Calu3 (cell line): ENCODE measurements around the gene UNK. TPM values are rescaled to one million over a fixed set of nuclear protein-coding genes. Genes with fewer than 3 reads are reported as not detected.

ENCODE experiments used
- BruUV-seq: library from RNA; stranded (reverse); fragments of 400-500 nt; replicated peaks from 2 replicates; lab custom pipeline; 2021; lab: Mats Ljungman, UMichigan
- CTCF ChIA-PET: fragments of 300-600 bp; sonication (Branson Sonifier 250); formaldehyde crosslinking; loops from one replicate; lab custom pipeline; 2022; ENCODE audit warnings: antibody characterized with exemption; lab: Charles Lee
- DNase-seq: peaks from one replicate; pipeline ENCODE4 v3.0.0; 2022
- H3K27ac Mint-ChIP-seq: one replicate; pipeline ENCODE4 v1.8.0; 2022; ENCODE audit warnings: mixed read lengths; ENCODE audit not compliant: unreplicated experiment
- H3K27me3 Mint-ChIP-seq: one replicate; pipeline ENCODE4 v1.8.0; 2022; ENCODE audit warnings: mixed read lengths; ENCODE audit not compliant: unreplicated experiment
- H3K36me3 Mint-ChIP-seq: one replicate; pipeline ENCODE4 v1.8.0; 2022; ENCODE audit warnings: mild to moderate bottlenecking, moderate library complexity, mixed read lengths; ENCODE audit not compliant: insufficient read depth, unreplicated experiment
- H3K4me1 Mint-ChIP-seq: one replicate; pipeline ENCODE4 v1.8.0; 2022; ENCODE audit warnings: mild to moderate bottlenecking, low read depth, mixed read lengths; ENCODE audit not compliant: unreplicated experiment
- H3K4me3 Mint-ChIP-seq: one replicate; pipeline ENCODE4 v1.8.0; 2022; ENCODE audit warnings: mild to moderate bottlenecking, low read depth, moderate library complexity, mixed read lengths; ENCODE audit not compliant: unreplicated experiment
- H3K9me3 Mint-ChIP-seq: one replicate; pipeline ENCODE4 v1.8.0; 2022; ENCODE audit warnings: low read depth, mixed read lengths; ENCODE audit not compliant: unreplicated experiment
- CTCF ChIP-seq: fragments of 200-600 bp; IDR thresholded peaks from one replicate; pipeline ENCODE4 v1.8.0; 2022; ENCODE audit warnings: antibody characterized with exemption; ENCODE audit not compliant: unreplicated experiment
- intact Hi-C: fragments of 100-400 bp; cut with micrococcal nuclease; formaldehyde crosslinking; loops from one replicate; pipeline ENCODE4 v1.10.0; 2022; ENCODE audit not compliant: unreplicated experiment
- total RNA-seq: library from RNA; stranded (reverse); gene quantifications from 2 replicates; pipeline ENCODE4 v1.2.3, GENCODE V29; 2022

Gene UNK
- total RNA-seq, 1 experiment from 2014 or later, result 26.0 TPM

GRCh38 chr17:75822800-75823166 lies 38.2 kb downstream of the UNK start:
- H3K36me3 Mint-ChIP-seq, result peaks cover 74% of the 10 kb centered on the region
- no peak for DNase-seq
- CTCF ChIA-PET, result no interaction called here
- BruUV-seq, result no TSS peak
- TF ChIP-seq CTCF, result no peak
- H3K27ac Mint-ChIP-seq, result no peak overlapping the region
- intact Hi-C loops, result no loop called here
- no peaks in the 10 kb centered on the region for H3K9me3 Mint-ChIP-seq
- H3K27me3 Mint-ChIP-seq, result no peaks in the 10 kb centered on the region
- peaks cover 6% of the 10 kb centered on the region for H3K4me1 Mint-ChIP-seq
- H3K4me3 Mint-ChIP-seq, result no peak overlapping the region

- BruUV-seq, result no TSS peak
- CTCF ChIA-PET, result no interaction called here
- no peak for TF ChIP-seq CTCF
- no peaks in the 10 kb centered on the region for H3K27me3 Mint-ChIP-seq
- intact Hi-C loops, result no loop called here
- no peak overlapping the region for H3K27ac Mint-ChIP-seq
- peaks cover 74% of the 10 kb centered on the region for H3K36me3 Mint-ChIP-seq
- no peaks in the 10 kb centered on the region for H3K9me3 Mint-ChIP-seq
- no peak for DNase-seq
- peaks cover 6% of the 10 kb centered on the region for H3K4me1 Mint-ChIP-seq
- no peak overlapping the region for H3K4me3 Mint-ChIP-seq
Measured at GRCh38 chr17:75823257-75824041, 38.8 kb downstream of the UNK start.

- Mint-ChIP-seq H3K36me3 (peaks cover 74% of the 10 kb centered on the region), H3K27me3 (no peaks in the 10 kb centered on the region), H3K9me3 (no peaks in the 10 kb centered on the region), H3K27ac (peak overlapping the region; percentile 27), H3K4me1 (peaks cover 6% of the 10 kb centered on the region), H3K4me3 (no peak overlapping the region)
- intact Hi-C loops, result no loop called here
- CTCF ChIA-PET, result no interaction called here
- no TSS peak for BruUV-seq
- no peak for DNase-seq
- no peak for TF ChIP-seq CTCF
Measured at GRCh38 chr17:75824050-75824552, 39.5 kb downstream of the UNK start.

- CTCF ChIA-PET, result no interaction called here
- Mint-ChIP-seq H3K4me3 (no peak overlapping the region), H3K27me3 (no peaks in the 10 kb centered on the region), H3K36me3 (peaks cover 77% of the 10 kb centered on the region), H3K4me1 (peaks cover 6% of the 10 kb centered on the region), H3K27ac (peak overlapping the region; percentile 27), H3K9me3 (no peaks in the 10 kb centered on the region)
- no TSS peak for BruUV-seq
- intact Hi-C loops, result no loop called here
- no peak for DNase-seq
- no peak for TF ChIP-seq CTCF
Measured at GRCh38 chr17:75824666-75825065, 40.1 kb downstream of the UNK start.
